DOHH2 (cell line): ENCODE measurements around the gene SMARCAL1.

ENCODE experiments used
- H3F3A ChIP-seq: fragments of 200-600 bp; sonication (generic), shearing (Covaris generic); 2 replicates; pipeline ENCODE4 v1.6.0; 2016; ENCODE audit warnings: antibody characterized with exemption, mild to moderate bottlenecking; ENCODE audit not compliant: control insufficient read depth, insufficient read depth
- H3K27ac ChIP-seq: fragments of 200-600 bp; sonication (generic); 2 replicates; pipeline ENCODE4 v1.5.1; 2014; ENCODE audit warnings: low read depth, mild to moderate bottlenecking, low read length, moderate library complexity
- H3K27me3 ChIP-seq: fragments of 200-600 bp; sonication (generic); 2 replicates; pipeline ENCODE4 v1.6.1; 2014; ENCODE audit warnings: mild to moderate bottlenecking, low read length, mixed read lengths; ENCODE audit not compliant: control insufficient read depth
- H3K36me3 ChIP-seq: fragments of 200-600 bp; sonication (generic); 2 replicates; pipeline ENCODE4 v1.6.1; 2014; ENCODE audit warnings: mild to moderate bottlenecking, low read length, moderate library complexity, mixed read lengths; ENCODE audit not compliant: control insufficient read depth
- H3K4me1 ChIP-seq: fragments of 200-600 bp; sonication (generic); 2 replicates; pipeline ENCODE4 v1.6.1; 2014; ENCODE audit warnings: mild to moderate bottlenecking, low read length, mixed read lengths; ENCODE audit not compliant: control insufficient read depth
- H3K4me2 ChIP-seq: fragments of 200-600 bp; sonication (generic); 2 replicates; pipeline ENCODE4 v1.6.0; 2014; ENCODE audit warnings: mild to moderate bottlenecking, low read length, moderate library complexity
- H3K4me3 ChIP-seq: fragments of 200-600 bp; sonication (generic); 2 replicates; pipeline ENCODE4 v1.5.1; 2014; ENCODE audit warnings: mild to moderate bottlenecking, low read length, mixed read lengths
- H3K79me2 ChIP-seq: fragments of 200-600 bp; sonication (generic); 2 replicates; pipeline ENCODE4 v1.6.1; 2014; ENCODE audit warnings: mild to moderate bottlenecking, low read length, mixed read lengths; ENCODE audit not compliant: control insufficient read depth
- H3K9me2 ChIP-seq: fragments of 200-600 bp; sonication (generic); replicated peaks from 2 replicates; pipeline ENCODE4 v1.6.1; 2014; ENCODE audit warnings: mild to moderate bottlenecking, low read length, mixed read lengths; ENCODE audit not compliant: control insufficient read depth
- H3K9me3 ChIP-seq: fragments of 200-600 bp; sonication (generic); 2 replicates; pipeline ENCODE4 v1.6.1; 2014; ENCODE audit warnings: antibody characterized with exemption, low read length, mixed read lengths; ENCODE audit not compliant: control insufficient read depth, insufficient read depth
- H4K20me1 ChIP-seq: fragments of 200-600 bp; sonication (generic); 2 replicates; pipeline ENCODE4 v1.6.0; 2014; ENCODE audit warnings: low read depth, mild to moderate bottlenecking, antibody characterized with exemption, low read length, moderate library complexity; ENCODE audit not compliant: control insufficient read depth, insufficient read depth
- EZH2phosphoT487 ChIP-seq: fragments of 200-600 bp; sonication (generic); IDR thresholded peaks from 2 replicates; pipeline ENCODE4 v1.6.1; 2017; ENCODE audit warnings: borderline replicate concordance, mild to moderate bottlenecking, antibody characterized with exemption, low read length, moderate library complexity, mixed read lengths
- TF ChIP-seq, protein P1 (sequence below): fragments of 200-600 bp; sonication (generic); IDR thresholded peaks from one replicate; pipeline ENCODE4 v1.5.1; 2014; ENCODE audit warnings: antibody characterized with exemption, mild to moderate bottlenecking, low read depth, low read length; ENCODE audit not compliant: poor library complexity, severe bottlenecking

SMARCAL1 gene

GRCh38 chr2:216402751-216403150, 9.5 kb upstream of the SMARCAL1 start:
- H4K20me1 ChIP-seq, result no peaks in the 10 kb centered on the region
- peaks cover 4% of the 10 kb centered on the region for H3K4me1 ChIP-seq
- no peaks in the 10 kb centered on the region for H3F3A ChIP-seq
- no peaks in the 10 kb centered on the region for H3K79me2 ChIP-seq
- no peaks in the 10 kb centered on the region for H3K9me2 ChIP-seq
- H3K36me3 ChIP-seq, result no peaks in the 10 kb centered on the region
- peaks cover 15% of the 10 kb centered on the region for H3K27me3 ChIP-seq
- no peak overlapping the region for H3K4me3 ChIP-seq
- TF ChIP-seq, protein P1, sequence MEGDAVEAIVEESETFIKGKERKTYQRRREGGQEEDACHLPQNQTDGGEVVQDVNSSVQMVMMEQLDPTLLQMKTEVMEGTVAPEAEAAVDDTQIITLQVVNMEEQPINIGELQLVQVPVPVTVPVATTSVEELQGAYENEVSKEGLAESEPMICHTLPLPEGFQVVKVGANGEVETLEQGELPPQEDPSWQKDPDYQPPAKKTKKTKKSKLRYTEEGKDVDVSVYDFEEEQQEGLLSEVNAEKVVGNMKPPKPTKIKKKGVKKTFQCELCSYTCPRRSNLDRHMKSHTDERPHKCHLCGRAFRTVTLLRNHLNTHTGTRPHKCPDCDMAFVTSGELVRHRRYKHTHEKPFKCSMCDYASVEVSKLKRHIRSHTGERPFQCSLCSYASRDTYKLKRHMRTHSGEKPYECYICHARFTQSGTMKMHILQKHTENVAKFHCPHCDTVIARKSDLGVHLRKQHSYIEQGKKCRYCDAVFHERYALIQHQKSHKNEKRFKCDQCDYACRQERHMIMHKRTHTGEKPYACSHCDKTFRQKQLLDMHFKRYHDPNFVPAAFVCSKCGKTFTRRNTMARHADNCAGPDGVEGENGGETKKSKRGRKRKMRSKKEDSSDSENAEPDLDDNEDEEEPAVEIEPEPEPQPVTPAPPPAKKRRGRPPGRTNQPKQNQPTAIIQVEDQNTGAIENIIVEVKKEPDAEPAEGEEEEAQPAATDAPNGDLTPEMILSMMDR, result no peak
- no peak for TF ChIP-seq EZH2phosphoT487
- H3K27ac ChIP-seq, result no peak overlapping the region
- H3K4me2 ChIP-seq, result no peak overlapping the region
- H3K9me3 ChIP-seq, result no peaks in the 10 kb centered on the region

- H3K79me2 ChIP-seq, result no peaks in the 10 kb centered on the region
Observed at GRCh38 chr2:216404010-216404618, 8.2 kb upstream of the SMARCAL1 start.

DNA sequence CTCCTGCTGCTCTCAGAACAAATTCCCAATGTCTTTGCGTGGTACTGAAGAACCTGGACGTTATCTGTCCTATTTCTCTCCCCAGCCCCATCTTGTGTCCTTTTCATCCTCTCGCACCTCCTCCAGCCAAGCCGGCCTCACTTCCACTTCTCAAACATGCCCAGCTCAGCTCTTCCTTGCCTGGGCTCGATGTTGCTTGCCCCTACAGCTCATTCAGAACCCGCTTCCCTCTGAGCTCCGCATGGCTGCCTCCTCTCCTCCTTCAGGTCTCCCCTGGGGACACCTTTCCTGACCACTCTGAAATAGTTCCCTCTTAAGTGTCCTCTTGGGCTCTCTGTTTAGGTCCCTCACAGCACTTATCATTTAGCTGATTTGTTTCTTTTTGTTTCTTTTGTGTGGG, 6.7 kb upstream of the SMARCAL1 start:
- peaks cover 19% of the 10 kb centered on the region for H3K27me3 ChIP-seq
- no peak overlapping the region for H3K4me2 ChIP-seq
- no peaks in the 10 kb centered on the region for H3F3A ChIP-seq
- H3K79me2 ChIP-seq, result no peaks in the 10 kb centered on the region
- no peaks in the 10 kb centered on the region for H4K20me1 ChIP-seq
- TF ChIP-seq, protein P1, result no peak
- no peak for TF ChIP-seq EZH2phosphoT487
- no peak overlapping the region for H3K27ac ChIP-seq
- H3K4me3 ChIP-seq, result no peak overlapping the region
- no peaks in the 10 kb centered on the region for H3K9me3 ChIP-seq
- no peaks in the 10 kb centered on the region for H3K9me2 ChIP-seq
- H3K4me1 ChIP-seq, result peaks cover 4% of the 10 kb centered on the region
- H3K36me3 ChIP-seq, result no peaks in the 10 kb centered on the region

More at GRCh38 chr2:216404010-216404618, 8.2 kb upstream of the SMARCAL1 start:
- no peaks in the 10 kb centered on the region for H3F3A ChIP-seq
- no peak overlapping the region for H3K27ac ChIP-seq
- peaks cover 19% of the 10 kb centered on the region for H3K27me3 ChIP-seq
- H4K20me1 ChIP-seq, result no peaks in the 10 kb centered on the region
- H3K4me3 ChIP-seq, result no peak overlapping the region
- no peak for TF ChIP-seq EZH2phosphoT487
- TF ChIP-seq, protein P1, result peak; percentile 61
- H3K36me3 ChIP-seq, result no peaks in the 10 kb centered on the region
- no peak overlapping the region for H3K4me2 ChIP-seq
- no peaks in the 10 kb centered on the region for H3K9me2 ChIP-seq
- peaks cover 4% of the 10 kb centered on the region for H3K4me1 ChIP-seq
- no peaks in the 10 kb centered on the region for H3K9me3 ChIP-seq
